HepG2 (cell line): ENCODE measurements around the gene BLOC1S4. TPM values are rescaled to one million over a fixed set of nuclear protein-coding genes. Genes with fewer than 3 reads are reported as not detected.
A peak's percentile ranks its signal among the peaks of the same experiment; 100 is the strongest.

Experiments used
- AKAP8 ChIP-seq: sonication (generic); formaldehyde crosslinking; IDR thresholded peaks from 2 replicates; pipeline ENCODE4 v1.5.1; 2020; ENCODE audit warnings: mild to moderate bottlenecking, missing genetic modification reagents
- CAMTA2 ChIP-seq: sonication (generic); formaldehyde crosslinking; IDR thresholded peaks from 2 replicates; pipeline ENCODE4 v1.4.0; 2020; ENCODE audit warnings: mild to moderate bottlenecking, missing genetic modification reagents, borderline replicate concordance
- CTCF ChIP-seq: sonication (generic); formaldehyde crosslinking; IDR thresholded peaks from 2 replicates; pipeline ENCODE4 v1.5.0; 2020; ENCODE audit warnings: mild to moderate bottlenecking, missing genetic modification reagents, moderate library complexity
- FOXC1 ChIP-seq: sonication (generic); formaldehyde crosslinking; IDR thresholded peaks from 2 replicates; pipeline ENCODE4 v1.8.0; 2022; ENCODE audit warnings: mild to moderate bottlenecking, missing genetic modification reagents, borderline replicate concordance
- HDAC6 ChIP-seq: fragments of 200-600 bp; sonication (generic); IDR thresholded peaks from 2 replicates; pipeline ENCODE4 v1.7.0; 2017; ENCODE audit warnings: mild to moderate bottlenecking, antibody characterized with exemption, low read length, low read depth
- HOXA5 ChIP-seq: sonication (generic); formaldehyde crosslinking; IDR thresholded peaks from 2 replicates; pipeline ENCODE4 v1.4.0; 2020; ENCODE audit warnings: missing genetic modification reagents
- JUN ChIP-seq: sonication (generic); formaldehyde crosslinking; IDR thresholded peaks from 2 replicates; pipeline ENCODE4 v1.4.0; 2020; ENCODE audit warnings: mild to moderate bottlenecking, missing genetic modification reagents
- LCORL ChIP-seq, 2 experiments: fragments of 450-650 bp in 1 of 2; sonication (generic) in 1 of 2; formaldehyde crosslinking in 1 of 2; IDR thresholded peaks; 2 replicates each; pipeline versions ENCODE4 v1.5.0 to v1.6.1; 2017 to 2020; ENCODE audit warnings: antibody characterized with exemption in 1 of 2, missing genetic modification reagents in 1 of 2
- MAZ ChIP-seq, 2 experiments: sonication (generic) in 1 of 2; formaldehyde crosslinking in 1 of 2; IDR thresholded peaks; 2 replicates each; pipeline versions ENCODE4 v1.5.0 to v1.6.1; 2012 to 2020; ENCODE audit warnings: low read depth in 2 of 2, mild to moderate bottlenecking in 2 of 2, borderline replicate concordance in 1 of 2, improper control_type of control experiment in 1 of 2, low read length in 1 of 2, missing genetic modification reagents in 1 of 2, moderate library complexity in 1 of 2
- PHF8 ChIP-seq: sonication (generic); formaldehyde crosslinking; IDR thresholded peaks from 2 replicates; pipeline ENCODE4 v1.5.0; 2020; ENCODE audit warnings: missing genetic modification reagents
- TCF7 ChIP-seq: sonication (generic); IDR thresholded peaks from 2 replicates; pipeline ENCODE4 v1.6.1; 2016; ENCODE audit warnings: antibody characterized with exemption, low read depth
- YY1 ChIP-seq: IDR thresholded peaks from 2 replicates; pipeline ENCODE4 v1.6.1; 2011; ENCODE audit warnings: low read length, low read depth, moderate library complexity, mild to moderate bottlenecking; ENCODE audit not compliant: insufficient read depth, insufficient replicate concordance
- ZEB1 ChIP-seq: IDR thresholded peaks from 2 replicates; pipeline ENCODE4 v1.6.1; 2012; ENCODE audit warnings: mild to moderate bottlenecking, low read depth, inconsistent platforms; ENCODE audit not compliant: insufficient replicate concordance
- ZNF33B ChIP-seq: sonication (generic); formaldehyde crosslinking; IDR thresholded peaks from 2 replicates; pipeline ENCODE4 v1.5.1; 2020; ENCODE audit warnings: mild to moderate bottlenecking, missing genetic modification reagents
- ZNF441 ChIP-seq: sonication (generic); formaldehyde crosslinking; IDR thresholded peaks from 2 replicates; pipeline ENCODE4 v1.7.0; 2021; ENCODE audit warnings: missing genetic modification reagents, borderline replicate concordance
- ZNF567 ChIP-seq: sonication (generic); formaldehyde crosslinking; IDR thresholded peaks from 2 replicates; pipeline ENCODE4 v1.8.1; 2023; ENCODE audit warnings: mild to moderate bottlenecking, missing genetic modification reagents, borderline replicate concordance
- ZNF570 ChIP-seq: sonication (generic); formaldehyde crosslinking; IDR thresholded peaks from 2 replicates; pipeline ENCODE4 v1.4.0; 2020; ENCODE audit warnings: mild to moderate bottlenecking, missing genetic modification reagents, borderline replicate concordance
- ZNF614 ChIP-seq: IDR thresholded peaks from 2 replicates; pipeline ENCODE4 v1.6.1; 2018; ENCODE audit warnings: missing biosample characterization, missing genetic modification reagents, inconsistent platforms, borderline replicate concordance
- ZNF615 ChIP-seq: sonication (generic); formaldehyde crosslinking; IDR thresholded peaks from 2 replicates; pipeline ENCODE4 v1.5.0; 2020; ENCODE audit warnings: mild to moderate bottlenecking, missing genetic modification reagents, borderline replicate concordance
- ZNF670 ChIP-seq: sonication (generic); formaldehyde crosslinking; IDR thresholded peaks from 2 replicates; pipeline ENCODE4 v1.8.0; 2022; ENCODE audit warnings: mild to moderate bottlenecking, missing genetic modification reagents, borderline replicate concordance
- polyA plus RNA-seq, 8 experiments: library from polyadenylated mRNA; depleted of rRNA in 3 of 8; stranded (reverse) in 7 of 8; unstranded in 1 of 8; fragments of >200 nt; fragmentation: Illumina TruSeq in 4 of 8; extraction: Trizol in 4 of 8; gene quantifications; 2 replicates each; pipeline versions ENCODE4 v1.2.1 to v1.2.3, GENCODE V29; 2011 to 2016; ENCODE audit warnings: low read depth in 4 of 8, missing spikeins in 1 of 8, mixed read lengths in 1 of 8; ENCODE audit not compliant: insufficient read depth in 1 of 8
- total RNA-seq, 5 experiments: library from RNA; depleted of rRNA; stranded (reverse); fragments of >200 nt; fragmentation: Illumina TruSeq; extraction: Trizol; gene quantifications; 2 replicates each; pipeline ENCODE4 v1.2.3, GENCODE V29; 2016; ENCODE audit warnings: low read depth in 1 of 5
- TF ChIP-seq, protein P1 (sequence below), 2 experiments: sonication (generic) in 1 of 2; formaldehyde crosslinking in 1 of 2; IDR thresholded peaks; 2 replicates each; pipeline versions ENCODE4 v1.4.0 to v1.6.1; 2016 to 2020; ENCODE audit warnings: borderline replicate concordance in 1 of 2, low read depth in 1 of 2, mild to moderate bottlenecking in 1 of 2, missing genetic modification reagents in 1 of 2

Gene BLOC1S4
- total and polyA plus RNA-seq, 2 of the 13 experiments (the other 11 are each of a cell fraction or from before 2014, with no cell fraction given): 15.5 to 20.9 TPM

- no peak for TF ChIP-seq ZNF570 (CRISPR knock-in tag)
- 0 out of 2 replicates have a peak, but pooled peaks have one; percentile 75 for TF ChIP-seq ZNF614 (CRISPR knock-in tag)
- no peak for TF ChIP-seq LCORL (IDR thresholded peaks at IDR 0.05)
- TF ChIP-seq LCORL (CRISPR knock-in tag; IDR thresholded peaks at IDR 0.05): peak; percentile 94
- TF ChIP-seq AKAP8: 0 out of 2 replicates have a peak, but pooled peaks have one; percentile 51
- TF ChIP-seq CAMTA2 (CRISPR knock-in tag): no peak
- no peak for TF ChIP-seq ZNF670
- TF ChIP-seq FOXC1: peak; percentile 34; the same call in 1 of the 2 replicates
- TF ChIP-seq ZNF441: no peak
- peak; percentile 52; the same call in 1 of the 2 replicates for TF ChIP-seq ZNF33B (CRISPR knock-in tag)
- TF ChIP-seq HDAC6: no peak
- TF ChIP-seq PHF8 (CRISPR knock-in tag): peak; percentile 83
- TF ChIP-seq HOXA5: peak; percentile 75
- TF ChIP-seq MAZ (IDR thresholded peaks at IDR 0.05; ENCODE audit: borderline replicate concordance, low read depth, low read length): no peak
- TF ChIP-seq MAZ (CRISPR knock-in tag; IDR thresholded peaks at IDR 0.05; ENCODE audit: low read depth): peak; percentile 85
- peak; percentile 37 for TF ChIP-seq YY1
- TF ChIP-seq, protein P1, sequence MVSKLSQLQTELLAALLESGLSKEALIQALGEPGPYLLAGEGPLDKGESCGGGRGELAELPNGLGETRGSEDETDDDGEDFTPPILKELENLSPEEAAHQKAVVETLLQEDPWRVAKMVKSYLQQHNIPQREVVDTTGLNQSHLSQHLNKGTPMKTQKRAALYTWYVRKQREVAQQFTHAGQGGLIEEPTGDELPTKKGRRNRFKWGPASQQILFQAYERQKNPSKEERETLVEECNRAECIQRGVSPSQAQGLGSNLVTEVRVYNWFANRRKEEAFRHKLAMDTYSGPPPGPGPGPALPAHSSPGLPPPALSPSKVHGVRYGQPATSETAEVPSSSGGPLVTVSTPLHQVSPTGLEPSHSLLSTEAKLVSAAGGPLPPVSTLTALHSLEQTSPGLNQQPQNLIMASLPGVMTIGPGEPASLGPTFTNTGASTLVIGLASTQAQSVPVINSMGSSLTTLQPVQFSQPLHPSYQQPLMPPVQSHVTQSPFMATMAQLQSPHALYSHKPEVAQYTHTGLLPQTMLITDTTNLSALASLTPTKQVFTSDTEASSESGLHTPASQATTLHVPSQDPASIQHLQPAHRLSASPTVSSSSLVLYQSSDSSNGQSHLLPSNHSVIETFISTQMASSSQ (IDR thresholded peaks at IDR 0.05; ENCODE audit: low read depth): no peak
- TF ChIP-seq, protein P1 (CRISPR knock-in tag; IDR thresholded peaks at IDR 0.05; ENCODE audit: borderline replicate concordance): peak; percentile 63; the same call in 1 of the 2 replicates
- TF ChIP-seq JUN (CRISPR knock-in tag): no peak
- 0 out of 2 replicates have a peak, but pooled peaks have one; percentile 44 for TF ChIP-seq TCF7
- no peak for TF ChIP-seq ZNF567 (CRISPR knock-in tag)
- TF ChIP-seq CTCF (CRISPR knock-in tag): 0 out of 2 replicates have a peak, but pooled peaks have one; percentile 17
- TF ChIP-seq ZEB1: no peak
- TF ChIP-seq ZNF615 (CRISPR knock-in tag): no peak
Measured at GRCh38 chr4:6753103-6753560, 37.2 kb downstream of the BLOC1S4 start (continued).
